SK-N-SH treated with all-trans-retinoic acid at 6 μM for 48 hours (cell line): Measurements from ENCODE around the gene GNG14.

ENCODE experiments used
- OSR1 ChIP-seq: fragments of 250-450 bp; sonication (Bioruptor Pico); IDR thresholded peaks from 2 replicates; pipeline ENCODE4 v1.8.0; 2022; ENCODE audit warnings: moderate library complexity, mild to moderate bottlenecking, inconsistent platforms
- TCF4 ChIP-seq: fragments of 250-450 bp; sonication (Bioruptor Pico); IDR thresholded peaks from 2 replicates; pipeline ENCODE4 v1.8.0; 2021; ENCODE audit warnings: mild to moderate bottlenecking, moderate library complexity, borderline replicate concordance
- ZC3H10 ChIP-seq: fragments of 250-450 bp; sonication (Bioruptor Pico); IDR thresholded peaks from 2 replicates; pipeline ENCODE4 v1.5.1; 2021; ENCODE audit warnings: mild to moderate bottlenecking, moderate library complexity
- ZFP3 ChIP-seq: fragments of 250-450 bp; sonication (Bioruptor Pico); IDR thresholded peaks from 2 replicates; pipeline ENCODE4 v1.5.0; 2020; ENCODE audit warnings: mild to moderate bottlenecking, moderate library complexity
- ZFP30 ChIP-seq: fragments of 450-650 bp; formaldehyde crosslinking; IDR thresholded peaks from 2 replicates; pipeline ENCODE4 v1.5.0; 2022; ENCODE audit warnings: mild to moderate bottlenecking, moderate library complexity
- TF ChIP-seq, protein P1 (sequence below): fragments of 250-450 bp; sonication (Bioruptor Pico); IDR thresholded peaks from 2 replicates; pipeline ENCODE4 v1.8.0; 2020; ENCODE audit warnings: mild to moderate bottlenecking, moderate library complexity, borderline replicate concordance

DNA sequence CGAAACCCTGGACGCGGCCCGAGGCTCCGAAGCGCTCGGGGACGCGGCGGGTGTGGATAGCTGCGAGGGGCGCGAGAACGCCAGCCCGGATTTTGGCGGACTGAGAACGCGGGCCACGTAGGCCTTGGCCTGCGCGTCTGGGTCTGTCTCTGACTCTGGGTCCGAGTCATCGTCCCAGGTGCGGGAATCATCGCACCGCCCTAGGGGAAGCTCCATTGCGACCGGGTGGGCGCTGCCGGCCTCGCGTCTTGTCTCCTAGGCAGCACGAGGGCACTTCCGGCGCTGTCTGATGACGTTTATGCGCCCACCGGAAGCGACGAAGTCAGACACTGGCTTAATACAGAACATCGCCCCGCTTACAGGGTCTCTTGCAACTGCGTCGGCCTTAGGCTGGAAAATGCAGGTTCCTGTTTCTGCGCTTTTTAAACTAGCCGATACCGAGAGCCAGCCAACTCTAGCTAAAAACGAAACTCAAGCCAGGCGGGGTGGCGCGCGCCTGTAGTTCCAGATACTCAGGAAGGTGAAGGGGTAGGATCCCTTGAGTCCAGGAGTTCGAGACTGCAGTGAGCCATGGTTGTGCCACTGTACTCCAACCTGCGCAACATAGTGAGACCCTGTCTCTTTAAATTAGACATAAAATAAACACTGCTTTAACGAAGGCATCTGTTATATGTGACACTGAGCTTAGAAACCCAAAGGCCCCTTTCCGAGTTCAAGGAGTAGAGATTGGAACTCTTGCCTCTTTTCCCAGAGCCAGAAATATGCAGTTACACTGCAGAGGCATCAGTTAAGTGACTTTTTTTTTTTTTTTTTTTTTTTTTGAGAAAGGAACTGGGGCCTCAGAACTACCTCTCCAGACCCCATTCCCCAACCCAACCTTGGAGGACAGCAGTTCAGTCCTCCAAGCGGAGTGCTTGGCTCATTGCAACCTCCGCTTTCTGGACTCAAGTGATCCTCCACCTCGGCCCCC lies 8.9 kb downstream of the GNG14 start, which contains the start of gene FBXW9:
- no peak for TF ChIP-seq ZC3H10 (CRISPR knock-in tag)
- TF ChIP-seq TCF4: no peak
- TF ChIP-seq OSR1 (CRISPR knock-in tag): no peak
- no peak for TF ChIP-seq ZFP3
- no peak for TF ChIP-seq ZFP30 (CRISPR knock-in tag)
- TF ChIP-seq, protein P1, sequence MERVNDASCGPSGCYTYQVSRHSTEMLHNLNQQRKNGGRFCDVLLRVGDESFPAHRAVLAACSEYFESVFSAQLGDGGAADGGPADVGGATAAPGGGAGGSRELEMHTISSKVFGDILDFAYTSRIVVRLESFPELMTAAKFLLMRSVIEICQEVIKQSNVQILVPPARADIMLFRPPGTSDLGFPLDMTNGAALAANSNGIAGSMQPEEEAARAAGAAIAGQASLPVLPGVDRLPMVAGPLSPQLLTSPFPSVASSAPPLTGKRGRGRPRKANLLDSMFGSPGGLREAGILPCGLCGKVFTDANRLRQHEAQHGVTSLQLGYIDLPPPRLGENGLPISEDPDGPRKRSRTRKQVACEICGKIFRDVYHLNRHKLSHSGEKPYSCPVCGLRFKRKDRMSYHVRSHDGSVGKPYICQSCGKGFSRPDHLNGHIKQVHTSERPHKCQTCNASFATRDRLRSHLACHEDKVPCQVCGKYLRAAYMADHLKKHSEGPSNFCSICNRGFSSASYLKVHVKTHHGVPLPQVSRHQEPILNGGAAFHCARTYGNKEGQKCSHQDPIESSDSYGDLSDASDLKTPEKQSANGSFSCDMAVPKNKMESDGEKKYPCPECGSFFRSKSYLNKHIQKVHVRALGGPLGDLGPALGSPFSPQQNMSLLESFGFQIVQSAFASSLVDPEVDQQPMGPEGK (CRISPR knock-in tag): no peak
